ENCODE data around the gene TMPRSS13. TPM values are rescaled to one million over a fixed set of nuclear protein-coding genes. Genes with fewer than 3 reads are reported as not detected.

Gene TMPRSS13
- total RNA-seq, 1 donor from 2014 or later = not detected

- TF ChIP-seq CTCF (IDR thresholded peaks at IDR 0.05) = no peak
- peaks cover 5% of the 10 kb centered on the region for H3K27me3 Mint-ChIP-seq (ENCODE audit: low read depth)
- no peak for DNase-seq (ENCODE audit: low spot score)
- no peaks in the 10 kb centered on the region for H3K36me3 Mint-ChIP-seq (ENCODE audit: low read depth)
- no peak overlapping the region for H3K27ac Mint-ChIP-seq (ENCODE audit: unreplicated experiment)
- H3K4me1 Mint-ChIP-seq (ENCODE audit: low read depth) = peaks cover 19% of the 10 kb centered on the region
- no peaks in the 10 kb centered on the region for H3K9me3 Mint-ChIP-seq (ENCODE audit: low read depth)
- no peak overlapping the region for H3K4me3 Mint-ChIP-seq (ENCODE audit: unreplicated experiment)
Observed at GRCh38 chr11:117908959-117909610, 20.1 kb downstream of the TMPRSS13 start.

GRCh38 chr11:117908109-117908895, 20.9 kb downstream of the TMPRSS13 start:
- peaks cover 3% of the 10 kb centered on the region for H3K27me3 Mint-ChIP-seq (ENCODE audit: low read depth)
- no peak overlapping the region for H3K4me3 Mint-ChIP-seq (ENCODE audit: unreplicated experiment)
- H3K27ac Mint-ChIP-seq (ENCODE audit: unreplicated experiment) = no peak overlapping the region
- no peaks in the 10 kb centered on the region for H3K9me3 Mint-ChIP-seq (ENCODE audit: low read depth)
- H3K4me1 Mint-ChIP-seq (ENCODE audit: low read depth) = peaks cover 19% of the 10 kb centered on the region
- no peaks in the 10 kb centered on the region for H3K36me3 Mint-ChIP-seq (ENCODE audit: low read depth)
- no peak for TF ChIP-seq CTCF (IDR thresholded peaks at IDR 0.05)
- DNase-seq (ENCODE audit: low spot score) = no peak

GRCh38 chr11:117907276-117908108, 21.7 kb downstream of the TMPRSS13 start:
- Mint-ChIP-seq H3K27me3 (ENCODE audit: low read depth) (no peaks in the 10 kb centered on the region), H3K4me1 (ENCODE audit: low read depth) (peaks cover 19% of the 10 kb centered on the region), H3K36me3 (ENCODE audit: low read depth) (no peaks in the 10 kb centered on the region), H3K9me3 (ENCODE audit: low read depth) (no peaks in the 10 kb centered on the region), H3K27ac (ENCODE audit: unreplicated experiment) (peak overlapping the region; percentile 77), H3K4me3 (ENCODE audit: unreplicated experiment) (peak overlapping the region; percentile 50)
- no peak for TF ChIP-seq CTCF (IDR thresholded peaks at IDR 0.05)
- no peak for DNase-seq (ENCODE audit: low spot score)

- Mint-ChIP-seq H3K4me1 (ENCODE audit: low read depth) (peaks cover 19% of the 10 kb centered on the region), H3K27me3 (ENCODE audit: low read depth) (no peaks in the 10 kb centered on the region), H3K27ac (ENCODE audit: unreplicated experiment) (no peak overlapping the region), H3K4me3 (ENCODE audit: unreplicated experiment) (no peak overlapping the region), H3K9me3 (ENCODE audit: low read depth) (no peaks in the 10 kb centered on the region), H3K36me3 (ENCODE audit: low read depth) (no peaks in the 10 kb centered on the region)
- no peak for TF ChIP-seq CTCF (IDR thresholded peaks at IDR 0.05)
- DNase-seq (ENCODE audit: low spot score) = no peak
Observed at GRCh38 chr11:117906710-117907109, 22.5 kb downstream of the TMPRSS13 start.

- no peak for DNase-seq (ENCODE audit: low spot score)
- H3K4me1 Mint-ChIP-seq (ENCODE audit: low read depth) = peaks cover 19% of the 10 kb centered on the region
- H3K36me3 Mint-ChIP-seq (ENCODE audit: low read depth) = no peaks in the 10 kb centered on the region
Observed at GRCh38 chr11:117906126-117906525, 23.1 kb downstream of the TMPRSS13 start.

More at GRCh38 chr11:117906126-117906525, 23.1 kb downstream of the TMPRSS13 start:
- H3K27ac Mint-ChIP-seq (ENCODE audit: unreplicated experiment) = no peak overlapping the region
- no peak for TF ChIP-seq CTCF (IDR thresholded peaks at IDR 0.05)
- no peaks in the 10 kb centered on the region for H3K9me3 Mint-ChIP-seq (ENCODE audit: low read depth)
- no peaks in the 10 kb centered on the region for H3K27me3 Mint-ChIP-seq (ENCODE audit: low read depth)
- H3K4me3 Mint-ChIP-seq (ENCODE audit: unreplicated experiment) = no peak overlapping the region

Measured in chondrocyte (in vitro differentiated cells).